Naive thymus-derived CD4-positive, alpha-beta T cell (primary cell): Measurements from ENCODE around the gene PKHD1. TPM values are rescaled to one million over a fixed set of nuclear protein-coding genes. Genes with fewer than 3 reads are reported as not detected.
"Not testable (repeated sequence)": the region's sequence is repeated elsewhere in the genome, so short reads cannot be mapped to it uniquely, and the experiment has no call there.

Experiments
- ATAC-seq: fragments of 150-1000 bp; cut with Tn5 transposase; 2 replicates; pipeline ENCODE4 v1.10.0; 2021; ENCODE audit warnings: mild to moderate bottlenecking, moderate library complexity
- CTCF ChIA-PET: fragments of 350-600 bp; sonication (Branson Sonifier 250); formaldehyde crosslinking; loops from one replicate; lab custom pipeline; 2021; ENCODE audit warnings: antibody characterized with exemption; lab: Charles Lee
- POLR2A ChIA-PET: fragments of 350-600 bp; sonication (Branson Sonifier 250); formaldehyde crosslinking; loops from one replicate; lab custom pipeline; 2021; ENCODE audit warnings: antibody characterized with exemption, inconsistent platforms; lab: Charles Lee
- DNase-seq, 9 donors: peaks; one replicate each; pipeline versions ENCODE4 v3.0.0 to v3.0.0-alpha.2; 2020 to 2022; ENCODE audit warnings: mixed read lengths in 1 of 9
- H3K27ac ChIP-seq: one replicate; pipeline ENCODE4 v1.7.0; 2013; ENCODE audit warnings: mild to moderate bottlenecking, low read depth, low read length, moderate library complexity
- H3K27me3 ChIP-seq, 2 donors: one replicate each; pipeline ENCODE4 v1.7.0; 2013; ENCODE audit warnings: low read length in 2 of 2, mild to moderate bottlenecking in 2 of 2, moderate library complexity in 2 of 2; ENCODE audit not compliant: control insufficient read depth in 2 of 2, insufficient read depth in 2 of 2
- H3K36me3 ChIP-seq, 3 experiments: 1 replicate in 2 of 3; 2 replicates in 1 of 3; pipeline ENCODE4 v1.7.0; 2013; ENCODE audit warnings: low read length in 3 of 3, mild to moderate bottlenecking in 3 of 3, moderate library complexity in 1 of 3; ENCODE audit not compliant: insufficient read depth in 3 of 3, control insufficient read depth in 2 of 3
- H3K4me1 ChIP-seq, 2 donors: one replicate each; pipeline ENCODE4 v1.7.0; 2013; ENCODE audit warnings: low read length in 2 of 2, mild to moderate bottlenecking in 2 of 2, moderate library complexity in 1 of 2; ENCODE audit not compliant: control insufficient read depth in 2 of 2, insufficient read depth in 2 of 2
- H3K4me3 ChIP-seq: 2 replicates; pipeline ENCODE4 v1.7.0; 2013; ENCODE audit warnings: mild to moderate bottlenecking, low read length
- H3K9me3 ChIP-seq, 3 experiments: 1 replicate in 2 of 3; 2 replicates in 1 of 3; pipeline ENCODE4 v1.7.0; 2013; ENCODE audit warnings: low read length in 3 of 3; ENCODE audit not compliant: control insufficient read depth in 2 of 3
- H3K27ac Mint-ChIP-seq, 9 donors: one replicate each; pipeline ENCODE4 v1.8.0; 2020 to 2022; ENCODE audit warnings: mixed read lengths in 9 of 9, mild to moderate bottlenecking in 8 of 9, moderate library complexity in 5 of 9, inconsistent platforms in 2 of 9
- H3K27me3 Mint-ChIP-seq, 5 donors: one replicate each; pipeline ENCODE4 v1.8.0; 2021 to 2022; ENCODE audit warnings: mixed read lengths in 5 of 5, mild to moderate bottlenecking in 1 of 5
- H3K36me3 Mint-ChIP-seq, 5 donors: one replicate each; pipeline ENCODE4 v1.8.0; 2020 to 2022; ENCODE audit warnings: mixed read lengths in 5 of 5, mild to moderate bottlenecking in 3 of 5, inconsistent platforms in 1 of 5
- H3K4me1 Mint-ChIP-seq, 7 donors: one replicate each; pipeline ENCODE4 v1.8.0; 2020 to 2022; ENCODE audit warnings: mixed read lengths in 7 of 7, mild to moderate bottlenecking in 3 of 7, inconsistent platforms in 1 of 7
- H3K4me3 Mint-ChIP-seq, 10 donors: one replicate each; pipeline ENCODE4 v1.8.0; 2020 to 2022; ENCODE audit warnings: mild to moderate bottlenecking in 10 of 10, mixed read lengths in 10 of 10, moderate library complexity in 6 of 10, inconsistent platforms in 2 of 10
- H3K9me3 Mint-ChIP-seq, 11 donors: one replicate each; pipeline ENCODE4 v1.8.0; 2020 to 2022; ENCODE audit warnings: mixed read lengths in 11 of 11, mild to moderate bottlenecking in 4 of 11, inconsistent platforms in 1 of 11, moderate library complexity in 1 of 11
- intact Hi-C, 2 donors: fragments of 100-400 bp; cut with micrococcal nuclease; formaldehyde crosslinking; loops; one replicate each; pipeline ENCODE4 v1.15.1; 2023
- polyA plus RNA-seq, 2 donors: library from polyadenylated mRNA; unstranded; fragments of 300-500 nt; fragmentation: Illumina TruSeq; gene quantifications; one replicate each; pipeline ENCODE4 v1.2.3, GENCODE V29; 2021
- total RNA-seq, 6 experiments: library from RNA in 5 of 6; stranded (reverse) in 5 of 6; gene quantifications; 1 replicate in 5 of 6; 2 replicates in 1 of 6; pipeline ENCODE4 v1.2.3 and lab custom pipeline; 2021 to 2026

The PKHD1 gene
- total and polyA plus RNA-seq, 7 experiments from 2014 or later = not detected

GRCh38 chr6:51992876-51993275 lies 94.5 kb downstream of the PKHD1 start:
- ChIA-PET POLR2A (no interaction called here), CTCF (no interaction called here)
- no peak overlapping the region for H3K27ac ChIP-seq
- Mint-ChIP-seq H3K4me1 (no peaks in the 10 kb centered on the region), H3K27me3 (peaks cover 2 to 25% (median 14%) of the 10 kb centered on the region in 5 donors), H3K4me3 (no peak overlapping the region), H3K36me3 (no peaks in the 10 kb centered on the region), H3K9me3 (peaks cover 0 to 18% (median 4%) of the 10 kb centered on the region in 11 donors), H3K27ac (no peak overlapping the region)
- H3K27me3 ChIP-seq = no peaks in the 10 kb centered on the region
- no peaks in the 10 kb centered on the region for H3K4me1 ChIP-seq
- no peak overlapping the region for H3K4me3 ChIP-seq
- H3K9me3 ChIP-seq = no peaks in the 10 kb centered on the region
- DNase-seq (no peak), ATAC-seq (no peak)
- intact Hi-C loops = no loop called here
- no peaks in the 10 kb centered on the region for H3K36me3 ChIP-seq

DNA sequence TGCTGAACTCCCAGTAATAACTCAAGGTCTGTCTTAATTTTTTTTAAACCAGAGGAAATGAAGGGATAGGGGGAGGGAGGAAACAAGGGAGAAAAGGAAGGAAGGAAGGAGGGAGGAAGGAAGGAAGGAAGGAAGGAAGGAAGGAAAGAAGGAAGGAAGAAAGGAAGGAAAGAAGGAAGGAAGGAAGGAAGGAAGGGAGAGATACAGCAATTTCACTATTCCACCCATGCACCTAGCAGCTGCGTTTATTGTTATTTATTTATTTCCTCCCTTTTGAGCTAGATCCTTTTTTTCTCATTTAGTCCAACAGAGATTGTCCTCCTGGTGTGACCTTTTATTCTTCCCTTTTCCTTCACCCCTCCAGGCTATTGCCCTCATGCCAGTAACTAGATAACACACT lies 97.6 kb downstream of the PKHD1 start:
- Mint-ChIP-seq H3K9me3 (peaks cover 0 to 18% (median 4%) of the 10 kb centered on the region in 11 donors), H3K4me1 (no peaks in the 10 kb centered on the region), H3K27ac (no peak overlapping the region), H3K27me3 (peaks cover 2 to 18% (median 14%) of the 10 kb centered on the region in 5 donors), H3K36me3 (no peaks in the 10 kb centered on the region), H3K4me3 (no peak overlapping the region)
- no peaks in the 10 kb centered on the region for H3K4me1 ChIP-seq
- H3K4me3 ChIP-seq = no peak overlapping the region
- H3K27ac ChIP-seq = no peak overlapping the region
- H3K27me3 ChIP-seq = no peaks in the 10 kb centered on the region
- intact Hi-C loops = no loop called here
- DNase-seq (no peak), ATAC-seq (no peak)
- no peaks in the 10 kb centered on the region for H3K36me3 ChIP-seq
- ChIA-PET POLR2A (no interaction called here), CTCF (no interaction called here)
- no peaks in the 10 kb centered on the region for H3K9me3 ChIP-seq

DNA sequence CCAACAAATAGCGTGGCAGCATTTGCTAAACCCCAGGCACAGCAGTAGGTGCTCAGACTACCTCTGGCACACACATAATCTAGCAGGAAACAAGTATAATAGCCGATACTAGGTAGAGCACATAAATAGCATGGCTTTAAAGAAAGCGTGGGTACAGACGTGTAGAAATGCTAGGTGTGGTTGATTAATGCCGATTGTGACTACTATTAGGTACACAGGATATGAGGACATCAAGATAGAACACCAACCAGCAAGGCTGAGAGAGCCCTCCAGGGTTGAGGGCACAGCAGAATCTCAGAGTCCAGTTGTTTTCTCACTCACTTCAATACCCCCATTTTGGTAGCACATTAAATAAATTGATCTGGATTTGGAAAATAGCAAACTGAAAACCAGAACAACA lies 100.5 kb downstream of the PKHD1 start:
- H3K36me3 ChIP-seq = no peaks in the 10 kb centered on the region

GRCh38 chr6:51983564-51983963 lies 103.8 kb downstream of the PKHD1 start:
- ChIA-PET POLR2A (no interaction called here), CTCF (no interaction called here)
- Mint-ChIP-seq H3K27ac (no peak overlapping the region), H3K4me3 (no peak overlapping the region), H3K27me3 (peaks cover 0 to 20% (median 13%) of the 10 kb centered on the region in 5 donors), H3K36me3 (no peaks in the 10 kb centered on the region), H3K4me1 (no peaks in the 10 kb centered on the region), H3K9me3 (peaks cover 0 to 8% (median 0%) of the 10 kb centered on the region in 11 donors)
- intact Hi-C loops = no loop called here
- Histone ChIP-seq H3K36me3 (no peaks in the 10 kb centered on the region), H3K27me3 (no peaks in the 10 kb centered on the region), H3K4me3 (no peak overlapping the region), H3K4me1 (no peaks in the 10 kb centered on the region), H3K27ac (no peak overlapping the region), H3K9me3 (no peaks in the 10 kb centered on the region)
- no peak for DNase-seq
- ATAC-seq = no peak

More for the DNA sequence above, 100.5 kb downstream of the PKHD1 start:
- intact Hi-C loops = no loop called here
- Mint-ChIP-seq H3K9me3 (peaks cover 0 to 18% (median 4%) of the 10 kb centered on the region in 11 donors), H3K27ac (no peak overlapping the region), H3K36me3 (no peaks in the 10 kb centered on the region), H3K4me1 (no peaks in the 10 kb centered on the region), H3K4me3 (no peak overlapping the region), H3K27me3 (peaks cover 0 to 20% (median 13%) of the 10 kb centered on the region in 5 donors)
- ATAC-seq (no peak), DNase-seq (no peak)
- ChIA-PET POLR2A (no interaction called here), CTCF (no interaction called here)
- Histone ChIP-seq H3K4me1 (no peaks in the 10 kb centered on the region), H3K27ac (no peak overlapping the region), H3K27me3 (no peaks in the 10 kb centered on the region), H3K4me3 (no peak overlapping the region), H3K9me3 (no peaks in the 10 kb centered on the region)

DNA sequence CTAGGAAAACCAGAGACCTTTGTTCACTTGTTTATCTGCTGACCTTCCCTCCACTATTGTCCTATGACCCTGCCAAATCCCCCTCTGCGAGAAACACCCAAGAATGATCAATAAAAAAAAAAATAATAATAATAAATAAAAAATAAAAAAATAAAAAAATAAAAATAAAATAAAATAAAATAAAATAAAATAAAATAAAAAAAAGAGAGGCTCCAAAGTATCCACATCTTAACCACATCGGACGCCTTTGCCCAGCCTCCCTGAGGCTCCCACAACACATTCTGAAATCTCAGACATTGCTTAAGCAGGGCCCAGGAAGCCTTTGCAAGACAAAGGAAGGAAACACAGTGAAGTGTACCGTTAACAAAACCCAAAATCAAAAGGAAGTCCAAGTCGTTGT lies 104.7 kb downstream of the PKHD1 start:
- CTCF ChIA-PET, POLR2A ChIA-PET: not testable (repeated sequence)

GRCh38 chr6:51976374-51976773 lies 111.0 kb downstream of the PKHD1 start:
- ATAC-seq = no peak
- Mint-ChIP-seq H3K4me3 (no peak overlapping the region), H3K9me3 (peaks cover 0 to 8% (median 0%) of the 10 kb centered on the region in 11 donors), H3K27ac (no peak overlapping the region), H3K27me3 (peaks cover 0 to 22% (median 10%) of the 10 kb centered on the region in 5 donors), H3K4me1 (no peaks in the 10 kb centered on the region), H3K36me3 (no peaks in the 10 kb centered on the region)
- Histone ChIP-seq H3K36me3 (no peaks in the 10 kb centered on the region), H3K4me3 (no peak overlapping the region), H3K27ac (no peak overlapping the region), H3K9me3 (no peaks in the 10 kb centered on the region), H3K4me1 (no peaks in the 10 kb centered on the region), H3K27me3 (no peaks in the 10 kb centered on the region)
- ChIA-PET CTCF (no interaction called here), POLR2A (no interaction called here)
- intact Hi-C loops = no loop called here
- no peak for DNase-seq

More for the DNA sequence above, 104.7 kb downstream of the PKHD1 start:
- intact Hi-C loops, H3K9me3 Mint-ChIP-seq, H3K27ac Mint-ChIP-seq, H3K4me1 ChIP-seq, H3K4me3 ChIP-seq, H3K27me3 ChIP-seq, H3K36me3 ChIP-seq, H3K9me3 ChIP-seq, H3K36me3 Mint-ChIP-seq, ATAC-seq, H3K27ac ChIP-seq, DNase-seq, H3K4me1 Mint-ChIP-seq, H3K4me3 Mint-ChIP-seq: not testable (repeated sequence)
- H3K27me3 Mint-ChIP-seq = peaks cover 0 to 20% (median 13%) of the 10 kb centered on the region in 5 donors

DNA sequence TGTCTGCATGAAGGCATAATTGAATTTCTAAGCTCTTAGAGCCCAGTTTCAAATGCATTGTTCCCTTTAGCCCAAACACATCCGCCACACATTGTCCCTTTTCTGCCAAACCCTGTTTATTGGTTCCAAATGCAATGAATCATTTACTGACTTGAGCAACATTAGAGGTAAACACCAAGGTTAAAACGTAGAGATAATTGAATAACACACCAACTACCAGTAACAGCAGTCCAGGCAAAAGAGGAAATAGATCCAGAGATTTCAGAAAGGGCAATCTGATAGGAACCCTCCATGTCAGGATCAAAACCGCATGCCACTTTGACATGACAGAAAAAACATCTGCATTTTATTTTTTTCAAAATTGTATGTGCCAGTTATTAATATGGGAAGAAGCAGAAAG lies 114.8 kb downstream of the PKHD1 start:
- ATAC-seq = no peak
- no peak for DNase-seq
- ChIA-PET CTCF (no interaction called here), POLR2A (no interaction called here)
- intact Hi-C loops = no loop called here
- Histone ChIP-seq H3K4me3 (no peak overlapping the region), H3K27me3 (no peaks in the 10 kb centered on the region), H3K9me3 (no peaks in the 10 kb centered on the region), H3K27ac (no peak overlapping the region), H3K4me1 (no peaks in the 10 kb centered on the region), H3K36me3 (no peaks in the 10 kb centered on the region)
- Mint-ChIP-seq H3K4me3 (no peak overlapping the region), H3K36me3 (no peaks in the 10 kb centered on the region), H3K9me3 (peaks cover 0 to 5% (median 0%) of the 10 kb centered on the region in 11 donors), H3K27me3 (peaks cover 3 to 24% (median 22%) of the 10 kb centered on the region in 5 donors), H3K4me1 (no peaks in the 10 kb centered on the region), H3K27ac (no peak overlapping the region)
